A549 (cell line): ENCODE results near the gene MECR. TPM values are rescaled to one million over a fixed set of nuclear protein-coding genes. Genes with fewer than 3 reads are reported as not detected.

Experiments used
- ATAC-seq, 2 experiments: fragments of 200-7000 bp in 1 of 2; fragments of >200 bp in 1 of 2; cut with Nextera tagmentation in 1 of 2; cut with Tn5 transposase in 1 of 2; 3 replicates each; pipeline versions ENCODE4 v1.8.0 to v1.9.1; 2018 to 2020; ENCODE audit warnings: mild to moderate bottlenecking in 1 of 2, moderate library complexity in 1 of 2
- CTCF ChIA-PET: fragments of 300-600 bp; sonication (Branson Sonifier 250); formaldehyde crosslinking; extraction: SDS; loops from one replicate; lab custom pipeline; 2021; ENCODE audit warnings: antibody characterized with exemption, inconsistent platforms; lab: Yijun Ruan, JAX
- POLR2A ChIA-PET: fragments of 350-600 bp; formaldehyde crosslinking; extraction: SDS; loops from one replicate; lab custom pipeline; 2021; ENCODE audit warnings: antibody characterized with exemption, inconsistent platforms; lab: Yijun Ruan, JAX
- DNase-seq, 2 experiments: peaks; one replicate each; pipeline versions ENCODE4 v3.0.0 to v3.0.0-alpha.2; 2011 to 2016; ENCODE audit warnings: low read depth in 1 of 2, low spot score in 1 of 2
- FAIRE-seq: peaks from 2 replicates; lab custom pipeline; 2011; peaks lifted over from hg19 to GRCh38; lab: Jason Lieb, UNC
- H3K27ac ChIP-seq, 2 experiments: fragments of >200 bp; sonication (Bioruptor Twin); formaldehyde crosslinking; 3 replicates each; pipeline ENCODE4 v1.5.1; 2016 to 2017
- H3K4me1 ChIP-seq: fragments of >200 bp; sonication (Bioruptor Twin); formaldehyde crosslinking; 3 replicates; pipeline ENCODE4 v1.6.1; 2016
- H3K4me2 ChIP-seq: fragments of >200 bp; sonication (Bioruptor Twin); formaldehyde crosslinking; 3 replicates; pipeline ENCODE4 v1.6.1; 2016
- H3K4me3 ChIP-seq: fragments of >200 bp; sonication (Bioruptor Twin); formaldehyde crosslinking; 3 replicates; pipeline ENCODE4 v1.5.1; 2016
- H3K9me3 ChIP-seq: fragments of >200 bp; sonication (Bioruptor Twin); formaldehyde crosslinking; 3 replicates; pipeline ENCODE4 v1.6.1; 2016
- CEBPB ChIP-seq, 2 experiments: fragments of >200 bp in 1 of 2; sonication (Bioruptor Twin) in 1 of 2; formaldehyde crosslinking in 1 of 2; IDR thresholded peaks; 2 replicates each; pipeline ENCODE4 v1.6.1; 2012 to 2016
- CHD4 ChIP-seq: fragments of 200-600 bp; sonication (generic); IDR thresholded peaks from 2 replicates; pipeline ENCODE4 v1.6.1; 2016; ENCODE audit warnings: antibody characterized with exemption, mild to moderate bottlenecking, borderline replicate concordance
- EP300 ChIP-seq, 2 experiments: fragments of >200 bp; sonication (Bioruptor Twin); formaldehyde crosslinking; IDR thresholded peaks; 2 replicates in 1 of 2; 3 replicates in 1 of 2; pipeline ENCODE4 v1.6.1; 2016 to 2017
- ESRRA ChIP-seq: fragments of 150-350 bp; IDR thresholded peaks from 2 replicates; pipeline ENCODE4 v1.6.1; 2014; ENCODE audit warnings: mild to moderate bottlenecking, low read length, borderline replicate concordance
- HDAC2 ChIP-seq: fragments of 200-600 bp; sonication (generic); IDR thresholded peaks from 2 replicates; pipeline ENCODE4 v1.6.1; 2016
- HOXB13 ChIP-seq: fragments of 250-450 bp; sonication (Bioruptor Pico); IDR thresholded peaks from 2 replicates; pipeline ENCODE4 v1.5.0; 2020; ENCODE audit warnings: low read depth, mild to moderate bottlenecking, moderate library complexity
- JUN ChIP-seq, 2 experiments: fragments of >200 bp; sonication (Bioruptor Twin); formaldehyde crosslinking; IDR thresholded peaks; 2 replicates in 1 of 2; 3 replicates in 1 of 2; pipeline ENCODE4 v1.6.1; 2016 to 2017
- KDM1A ChIP-seq: fragments of 200-600 bp; sonication (generic); IDR thresholded peaks from 2 replicates; pipeline ENCODE4 v1.6.1; 2016; ENCODE audit warnings: low read depth, mild to moderate bottlenecking
- MYC ChIP-seq: IDR thresholded peaks from 2 replicates; pipeline ENCODE4 v1.6.1; 2012; ENCODE audit warnings: mild to moderate bottlenecking, inconsistent platforms, low read length, improper control_type of control experiment, borderline replicate concordance
- NR3C1 ChIP-seq: fragments of >200 bp; sonication (Bioruptor Twin); formaldehyde crosslinking; IDR thresholded peaks from 3 replicates; pipeline ENCODE4 v1.6.1; 2017
- RAD21 ChIP-seq, 2 experiments: fragments of >200 bp in 1 of 2; sonication (Bioruptor Twin) in 1 of 2; formaldehyde crosslinking in 1 of 2; IDR thresholded peaks in 1 of 2; conservative IDR thresholded peaks in 1 of 2; 2 replicates in 1 of 2; 3 replicates in 1 of 2; pipeline ENCODE4 v1.6.1; 2012 to 2018; ENCODE audit warnings: inconsistent platforms in 1 of 2
- RARB ChIP-seq: fragments of 250-450 bp; sonication (Bioruptor Pico); IDR thresholded peaks from 2 replicates; pipeline ENCODE4 v1.8.0; 2021; ENCODE audit warnings: mild to moderate bottlenecking, moderate library complexity
- RCOR1 ChIP-seq: fragments of 150-350 bp; IDR thresholded peaks from 2 replicates; pipeline ENCODE4 v1.6.1; 2014; ENCODE audit warnings: antibody characterized with exemption, low read length, low read depth
- SREBF2 ChIP-seq: fragments of 450-650 bp; IDR thresholded peaks from 2 replicates; pipeline ENCODE4 v1.6.1; 2014; ENCODE audit warnings: mild to moderate bottlenecking, moderate library complexity
- ZNF302 ChIP-seq: fragments of 250-450 bp; sonication (Bioruptor Pico); IDR thresholded peaks from 2 replicates; pipeline ENCODE4 v1.9.0; 2021; ENCODE audit warnings: inconsistent platforms, mild to moderate bottlenecking, moderate library complexity
- WGBS: methylation state at CpG from one replicate; pipeline ENCODE4 v1.1.6; 2017; ENCODE audit errors: missing lambda C conversion rate; 5-methylcytosine and 5-hydroxymethylcytosine counted together
- polyA plus RNA-seq, 4 experiments: library from polyadenylated mRNA; depleted of rRNA in 3 of 4; stranded (reverse); fragments of >200 nt; fragmentation: RNase III in 1 of 4; extraction: RNeasy Plus Mini Kit Qiagen cat#74134 plus additional on column Dnase treatment in 1 of 4; gene quantifications; 2 replicates in 3 of 4; 3 replicates in 1 of 4; pipeline ENCODE4 v1.2.3, GENCODE V29; 2011 to 2017
- TF ChIP-seq, protein P1 (sequence below): IDR thresholded peaks from 2 replicates; pipeline ENCODE4 v1.6.1; 2012
- TF ChIP-seq, protein P2 (sequence below): fragments of >200 bp; sonication (Bioruptor Twin); formaldehyde crosslinking; IDR thresholded peaks from 2 replicates; pipeline ENCODE4 v1.6.1; 2016
- TF ChIP-seq, protein P3 (sequence below): fragments of >200 bp; sonication (Bioruptor Twin); formaldehyde crosslinking; IDR thresholded peaks from 3 replicates; pipeline ENCODE4 v1.6.1; 2016
- TF ChIP-seq, protein P4 (sequence below): IDR thresholded peaks from 2 replicates; pipeline ENCODE4 v1.6.1; 2012; ENCODE audit warnings: low read depth, borderline replicate concordance
- TF ChIP-seq, protein P5 (sequence below): fragments of >200 bp; sonication (Bioruptor Twin); formaldehyde crosslinking; IDR thresholded peaks from 3 replicates; pipeline ENCODE4 v1.5.1; 2016
- TF ChIP-seq, protein P6 (sequence below): fragments of 200-600 bp; sonication (generic); IDR thresholded peaks from 2 replicates; pipeline ENCODE4 v1.6.1; 2016; ENCODE audit warnings: antibody characterized with exemption, mild to moderate bottlenecking, moderate library complexity

MECR gene
- polyA plus RNA-seq, 2 of the 4 experiments (the other 2 are of a cell fraction): 14.2 to 21.4 TPM

DNA sequence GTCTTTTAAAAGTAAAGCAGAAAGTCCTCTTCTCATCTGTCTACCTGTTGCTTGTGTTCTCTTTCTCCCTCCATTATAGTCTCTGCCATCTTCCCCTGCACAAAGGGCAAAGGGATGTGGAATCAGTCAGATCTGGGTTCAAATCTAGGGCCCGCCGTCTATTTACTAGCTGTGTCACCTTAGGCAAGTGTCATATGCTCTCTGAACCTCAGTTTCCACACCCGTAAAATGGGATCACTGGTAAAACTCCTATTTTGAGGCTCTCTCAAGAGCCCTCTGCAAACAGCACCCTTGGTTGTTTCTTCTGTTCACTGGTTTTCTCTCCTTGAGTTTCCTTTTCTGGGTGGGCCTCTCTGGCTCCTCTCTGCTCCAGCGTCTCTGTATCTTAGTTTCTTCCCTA is 3.0 kb upstream of the MECR start:
- Histone ChIP-seq H3K9me3 (no peaks in the 10 kb centered on the region), H3K27ac (no peak overlapping the region), H3K4me1 (peaks cover 16% of the 10 kb centered on the region), H3K4me2 (no peak overlapping the region), H3K4me3 (no peak overlapping the region)
- WGBS: 79% methylated on average over 4 of the region's 4 CpGs
- ChIA-PET POLR2A (no interaction called here), CTCF (interaction anchor here (1.6 kb wide), 1 partner anchor 1474 kb away, joined by 8 read pairs; no protein-coding TSS in a partner anchor)
- no peak for DNase-seq
- no peak for ATAC-seq
- no peak for TF ChIP-seq NR3C1
- TF ChIP-seq JUN (IDR thresholded peaks at IDR 0.05): no peak
- TF ChIP-seq MYC: no peak
- TF ChIP-seq, protein P1, sequence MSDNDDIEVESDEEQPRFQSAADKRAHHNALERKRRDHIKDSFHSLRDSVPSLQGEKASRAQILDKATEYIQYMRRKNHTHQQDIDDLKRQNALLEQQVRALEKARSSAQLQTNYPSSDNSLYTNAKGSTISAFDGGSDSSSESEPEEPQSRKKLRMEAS: no peak
- TF ChIP-seq CHD4: no peak
- TF ChIP-seq, protein P2, sequence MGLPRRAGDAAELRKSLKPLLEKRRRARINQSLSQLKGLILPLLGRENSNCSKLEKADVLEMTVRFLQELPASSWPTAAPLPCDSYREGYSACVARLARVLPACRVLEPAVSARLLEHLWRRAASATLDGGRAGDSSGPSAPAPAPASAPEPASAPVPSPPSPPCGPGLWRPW: no peak
- TF ChIP-seq SREBF2: no peak
- no peak for TF ChIP-seq RAD21 (conservative IDR thresholded peaks at IDR 0.05 in 1 of 2, IDR thresholded peaks at IDR 0.05 in 1 of 2)
- TF ChIP-seq ESRRA: no peak
- TF ChIP-seq, protein P3, sequence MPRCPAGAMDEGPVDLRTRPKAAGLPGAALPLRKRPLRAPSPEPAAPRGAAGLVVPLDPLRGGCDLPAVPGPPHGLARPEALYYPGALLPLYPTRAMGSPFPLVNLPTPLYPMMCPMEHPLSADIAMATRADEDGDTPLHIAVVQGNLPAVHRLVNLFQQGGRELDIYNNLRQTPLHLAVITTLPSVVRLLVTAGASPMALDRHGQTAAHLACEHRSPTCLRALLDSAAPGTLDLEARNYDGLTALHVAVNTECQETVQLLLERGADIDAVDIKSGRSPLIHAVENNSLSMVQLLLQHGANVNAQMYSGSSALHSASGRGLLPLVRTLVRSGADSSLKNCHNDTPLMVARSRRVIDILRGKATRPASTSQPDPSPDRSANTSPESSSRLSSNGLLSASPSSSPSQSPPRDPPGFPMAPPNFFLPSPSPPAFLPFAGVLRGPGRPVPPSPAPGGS: no peak
- no peak for TF ChIP-seq CEBPB (IDR thresholded peaks at IDR 0.05)
- TF ChIP-seq ZNF302 (CRISPR knock-in tag): no peak
- no peak for TF ChIP-seq RCOR1
- TF ChIP-seq EP300 (IDR thresholded peaks at IDR 0.05): no peak
- no peak for TF ChIP-seq HOXB13 (CRISPR knock-in tag)
- no peak for FAIRE-seq

DNA sequence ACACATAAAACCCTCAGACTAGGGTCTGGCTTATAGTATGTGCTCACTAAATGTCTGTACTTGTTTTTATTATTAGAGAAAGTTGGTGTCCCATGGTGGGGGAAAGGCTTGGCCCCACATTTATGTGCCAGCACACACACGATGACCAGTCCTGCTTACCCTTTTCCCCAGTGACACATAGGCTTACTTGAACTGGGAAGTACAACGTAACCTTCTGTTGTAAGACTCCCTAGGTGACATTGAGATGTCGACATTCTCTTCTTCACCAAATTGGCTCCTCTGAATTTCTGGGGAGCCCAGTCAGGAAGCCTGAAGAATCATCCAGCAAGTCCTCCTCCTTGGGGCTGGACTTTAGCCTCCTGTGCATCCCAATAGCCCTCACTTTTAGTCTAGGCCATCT is 1.7 kb upstream of the MECR start:
- Histone ChIP-seq H3K27ac (no peak overlapping the region), H3K4me3 (no peak overlapping the region), H3K4me2 (no peak overlapping the region), H3K9me3 (no peaks in the 10 kb centered on the region), H3K4me1 (peaks cover 10% of the 10 kb centered on the region; the same call in 2 of the 3 replicates)
- DNase-seq: no peak
- WGBS: 70% methylated on average over 3 of the region's 3 CpGs
- ChIA-PET POLR2A (no interaction called here), CTCF (interaction anchor here (1.0 to 1.5 kb wide), 3 partner anchors 60 to 879 kb away, joined by 3 to 5 read pairs (median 3); no protein-coding TSS in a partner anchor)
- FAIRE-seq: no peak
- ATAC-seq: no peak
- TF ChIP-seq, protein P4, sequence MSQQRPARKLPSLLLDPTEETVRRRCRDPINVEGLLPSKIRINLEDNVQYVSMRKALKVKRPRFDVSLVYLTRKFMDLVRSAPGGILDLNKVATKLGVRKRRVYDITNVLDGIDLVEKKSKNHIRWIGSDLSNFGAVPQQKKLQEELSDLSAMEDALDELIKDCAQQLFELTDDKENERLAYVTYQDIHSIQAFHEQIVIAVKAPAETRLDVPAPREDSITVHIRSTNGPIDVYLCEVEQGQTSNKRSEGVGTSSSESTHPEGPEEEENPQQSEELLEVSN: no peak
- TF ChIP-seq, protein P5, sequence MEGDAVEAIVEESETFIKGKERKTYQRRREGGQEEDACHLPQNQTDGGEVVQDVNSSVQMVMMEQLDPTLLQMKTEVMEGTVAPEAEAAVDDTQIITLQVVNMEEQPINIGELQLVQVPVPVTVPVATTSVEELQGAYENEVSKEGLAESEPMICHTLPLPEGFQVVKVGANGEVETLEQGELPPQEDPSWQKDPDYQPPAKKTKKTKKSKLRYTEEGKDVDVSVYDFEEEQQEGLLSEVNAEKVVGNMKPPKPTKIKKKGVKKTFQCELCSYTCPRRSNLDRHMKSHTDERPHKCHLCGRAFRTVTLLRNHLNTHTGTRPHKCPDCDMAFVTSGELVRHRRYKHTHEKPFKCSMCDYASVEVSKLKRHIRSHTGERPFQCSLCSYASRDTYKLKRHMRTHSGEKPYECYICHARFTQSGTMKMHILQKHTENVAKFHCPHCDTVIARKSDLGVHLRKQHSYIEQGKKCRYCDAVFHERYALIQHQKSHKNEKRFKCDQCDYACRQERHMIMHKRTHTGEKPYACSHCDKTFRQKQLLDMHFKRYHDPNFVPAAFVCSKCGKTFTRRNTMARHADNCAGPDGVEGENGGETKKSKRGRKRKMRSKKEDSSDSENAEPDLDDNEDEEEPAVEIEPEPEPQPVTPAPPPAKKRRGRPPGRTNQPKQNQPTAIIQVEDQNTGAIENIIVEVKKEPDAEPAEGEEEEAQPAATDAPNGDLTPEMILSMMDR: no peak
- no peak for TF ChIP-seq RARB (CRISPR knock-in tag)

DNA sequence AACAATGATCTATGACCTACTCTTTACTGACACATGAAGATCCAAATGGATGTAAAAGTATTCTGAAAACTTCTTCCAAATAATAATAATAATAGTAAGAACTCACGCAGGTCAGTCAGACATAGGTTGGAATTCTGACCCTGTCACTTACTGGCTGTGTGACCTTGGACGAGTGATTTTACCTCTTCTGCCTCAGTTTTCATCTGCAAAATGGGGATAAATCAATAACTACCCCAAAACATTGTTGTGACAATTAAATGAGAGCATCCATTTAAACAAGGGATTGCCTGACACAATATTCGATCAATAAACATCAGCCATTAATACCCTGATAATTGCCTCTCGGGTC is 556 bp downstream of the MECR start:
- Histone ChIP-seq H3K9me3 (no peaks in the 10 kb centered on the region), H3K4me3 (peak overlapping the region; percentile 87), H3K4me2 (peak overlapping the region; percentile 87), H3K4me1 (peaks cover 10% of the 10 kb centered on the region; the same call in 2 of the 3 replicates), H3K27ac (peak overlapping the region; percentile 82 to 95)
- FAIRE-seq (no peak), ATAC-seq (no peak), DNase-seq (no peak)
- ChIA-PET POLR2A (interaction anchor here (1.0 to 1.6 kb wide), 2 partner anchors 9 to 26 kb away, joined by 3 to 4 read pairs; no protein-coding TSS in a partner anchor), CTCF (interaction anchor here (0.6 to 1.6 kb wide), 2 partner anchors 9 to 213 kb away, joined by 3 to 5 read pairs; no protein-coding TSS in a partner anchor)
- 2% methylated on average over 4 of the region's 4 CpGs for WGBS
- 0 out of 2 replicates have a peak, but pooled peaks have one; percentile 38 for TF ChIP-seq HDAC2
- TF ChIP-seq, protein P6, sequence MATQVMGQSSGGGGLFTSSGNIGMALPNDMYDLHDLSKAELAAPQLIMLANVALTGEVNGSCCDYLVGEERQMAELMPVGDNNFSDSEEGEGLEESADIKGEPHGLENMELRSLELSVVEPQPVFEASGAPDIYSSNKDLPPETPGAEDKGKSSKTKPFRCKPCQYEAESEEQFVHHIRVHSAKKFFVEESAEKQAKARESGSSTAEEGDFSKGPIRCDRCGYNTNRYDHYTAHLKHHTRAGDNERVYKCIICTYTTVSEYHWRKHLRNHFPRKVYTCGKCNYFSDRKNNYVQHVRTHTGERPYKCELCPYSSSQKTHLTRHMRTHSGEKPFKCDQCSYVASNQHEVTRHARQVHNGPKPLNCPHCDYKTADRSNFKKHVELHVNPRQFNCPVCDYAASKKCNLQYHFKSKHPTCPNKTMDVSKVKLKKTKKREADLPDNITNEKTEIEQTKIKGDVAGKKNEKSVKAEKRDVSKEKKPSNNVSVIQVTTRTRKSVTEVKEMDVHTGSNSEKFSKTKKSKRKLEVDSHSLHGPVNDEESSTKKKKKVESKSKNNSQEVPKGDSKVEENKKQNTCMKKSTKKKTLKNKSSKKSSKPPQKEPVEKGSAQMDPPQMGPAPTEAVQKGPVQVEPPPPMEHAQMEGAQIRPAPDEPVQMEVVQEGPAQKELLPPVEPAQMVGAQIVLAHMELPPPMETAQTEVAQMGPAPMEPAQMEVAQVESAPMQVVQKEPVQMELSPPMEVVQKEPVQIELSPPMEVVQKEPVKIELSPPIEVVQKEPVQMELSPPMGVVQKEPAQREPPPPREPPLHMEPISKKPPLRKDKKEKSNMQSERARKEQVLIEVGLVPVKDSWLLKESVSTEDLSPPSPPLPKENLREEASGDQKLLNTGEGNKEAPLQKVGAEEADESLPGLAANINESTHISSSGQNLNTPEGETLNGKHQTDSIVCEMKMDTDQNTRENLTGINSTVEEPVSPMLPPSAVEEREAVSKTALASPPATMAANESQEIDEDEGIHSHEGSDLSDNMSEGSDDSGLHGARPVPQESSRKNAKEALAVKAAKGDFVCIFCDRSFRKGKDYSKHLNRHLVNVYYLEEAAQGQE: peak; percentile 43
- TF ChIP-seq HOXB13 (CRISPR knock-in tag): no peak
- TF ChIP-seq KDM1A: peak; percentile 72
